B cell (primary cell): Measurements from ENCODE around the gene CDKN2C. TPM values are rescaled to one million over a fixed set of nuclear protein-coding genes. Genes with fewer than 3 reads are reported as not detected.

Experiments
- ATAC-seq: fragments of 200-7000 bp; cut with Tn5 transposase; one replicate; pipeline ENCODE4 v1.10.0; 2021; ENCODE audit warnings: low read depth, mild to moderate bottlenecking, moderate number of reproducible peaks, moderate library complexity
- CTCF ChIA-PET: fragments of 350-600 bp; sonication (Branson Sonifier 250); formaldehyde crosslinking; loops from one replicate; lab custom pipeline; 2021; ENCODE audit warnings: antibody characterized with exemption, inconsistent platforms; lab: Charles Lee
- POLR2A ChIA-PET: fragments of 350-600 bp; sonication (Branson Sonifier 250); formaldehyde crosslinking; loops from one replicate; lab custom pipeline; 2021; ENCODE audit warnings: antibody characterized with exemption; lab: Charles Lee
- DNase-seq: peaks from one replicate; pipeline ENCODE4 v3.0.0; 2013
- H2AFZ ChIP-seq: 2 replicates; pipeline ENCODE4 v1.6.1; 2012; ENCODE audit warnings: mild to moderate bottlenecking, low read depth, low read length; ENCODE audit not compliant: insufficient read depth, poor library complexity, severe bottlenecking
- H3K27ac ChIP-seq, 2 donors: 1 replicate in 1 of 2; 2 replicates in 1 of 2; pipeline ENCODE4 v1.5.1; 2012 to 2013; ENCODE audit warnings: low read length in 2 of 2, mild to moderate bottlenecking in 2 of 2, moderate library complexity in 1 of 2
- H3K27me3 ChIP-seq, 4 experiments: fragments of 200-600 bp in 1 of 4; sonication (generic) in 1 of 4; replicated peaks in 1 of 4; 1 replicate in 2 of 4; 2 replicates in 2 of 4; pipeline versions ENCODE4 v1.6.1 to v1.7.0; 2013 to 2016; ENCODE audit warnings: low read length in 3 of 4, mild to moderate bottlenecking in 2 of 4, mixed read lengths in 1 of 4, moderate library complexity in 1 of 4; ENCODE audit not compliant: insufficient read depth in 4 of 4, control insufficient read depth in 3 of 4; ENCODE audit errors: control extremely low read depth in 1 of 4
- H3K36me3 ChIP-seq, 2 experiments: replicated peaks in 1 of 2; 1 replicate in 1 of 2; 2 replicates in 1 of 2; pipeline versions ENCODE4 v1.6.1 to v1.7.1; 2013; ENCODE audit warnings: low read length in 1 of 2; ENCODE audit not compliant: insufficient read depth in 2 of 2, control insufficient read depth in 1 of 2; ENCODE audit errors: control extremely low read depth in 1 of 2, extremely low read depth in 1 of 2
- H3K4me1 ChIP-seq, 2 donors: fragments of 200-600 bp in 1 of 2; sonication (generic) in 1 of 2; 1 replicate in 1 of 2; 2 replicates in 1 of 2; pipeline versions ENCODE4 v1.5.1 to v1.6.1; 2013 to 2017; ENCODE audit warnings: low read length in 2 of 2; ENCODE audit not compliant: control insufficient read depth in 2 of 2, insufficient read depth in 2 of 2
- H3K4me2 ChIP-seq: replicated peaks from 2 replicates; pipeline ENCODE3; 2012; ENCODE audit warnings: mild to moderate bottlenecking, low read depth, low read length; ENCODE audit not compliant: poor library complexity, severe bottlenecking
- H3K4me3 ChIP-seq, 5 experiments: fragments of 200-600 bp in 1 of 5; sonication (generic) in 1 of 5; 1 replicate in 3 of 5; 2 replicates in 2 of 5; pipeline versions ENCODE4 v1.5.1 to v1.7.0; 2011 to 2016; ENCODE audit warnings: low read length in 4 of 5, mild to moderate bottlenecking in 4 of 5, low read depth in 2 of 5, control low read depth in 1 of 5, moderate library complexity in 1 of 5; ENCODE audit not compliant: insufficient read depth in 1 of 5; ENCODE audit errors: control extremely low read depth in 1 of 5, extremely low read depth in 1 of 5
- H3K79me2 ChIP-seq: fragments of 200-600 bp; sonication (generic); one replicate; pipeline ENCODE4 v1.6.0; 2016; ENCODE audit warnings: low read length; ENCODE audit not compliant: control insufficient read depth, insufficient read depth
- H3K9ac ChIP-seq: fragments of 200-600 bp; sonication (generic); 2 replicates; pipeline ENCODE4 v1.6.1; 2017; ENCODE audit warnings: mild to moderate bottlenecking, low read length, moderate library complexity
- H3K9me3 ChIP-seq, 3 donors: one replicate each; pipeline versions ENCODE4 v1.6.1 to v1.7.1; 2013; ENCODE audit warnings: low read length in 2 of 3; ENCODE audit not compliant: control insufficient read depth in 2 of 3, insufficient read depth in 1 of 3; ENCODE audit errors: control extremely low read depth in 1 of 3
- H4K20me1 ChIP-seq: 2 replicates; pipeline ENCODE4 v1.6.0; 2012; ENCODE audit warnings: mild to moderate bottlenecking, low read length; ENCODE audit not compliant: insufficient read depth, control insufficient read depth, poor library complexity, severe bottlenecking
- H3K27ac Mint-ChIP-seq: one replicate; pipeline ENCODE4 v1.8.0; 2021; ENCODE audit warnings: mixed read lengths
- H3K27me3 Mint-ChIP-seq: one replicate; pipeline ENCODE4 v1.8.0; 2021; ENCODE audit warnings: mixed read lengths
- H3K4me1 Mint-ChIP-seq: one replicate; pipeline ENCODE4 v1.8.0; 2021; ENCODE audit warnings: mixed read lengths
- H3K4me3 Mint-ChIP-seq: one replicate; pipeline ENCODE4 v1.8.0; 2021; ENCODE audit warnings: mixed read lengths
- H3K9me3 Mint-ChIP-seq: one replicate; pipeline ENCODE4 v1.8.0; 2022; ENCODE audit warnings: mixed read lengths; ENCODE audit not compliant: insufficient read depth
- EZH2 ChIP-seq: IDR thresholded peaks from 2 replicates; pipeline ENCODE4 v1.6.1; 2012; ENCODE audit warnings: borderline replicate concordance, low read depth, mild to moderate bottlenecking, moderate library complexity, low read length; ENCODE audit not compliant: insufficient read depth, poor library complexity, severe bottlenecking
- WGBS: methylation state at CpG from one replicate; pipeline ENCODE4 v1.1.5; 2013; ENCODE audit warnings: missing lambda C conversion rate; ENCODE audit not compliant: insufficient coverage; 5-methylcytosine and 5-hydroxymethylcytosine counted together
- intact Hi-C: fragments of 100-400 bp; cut with micrococcal nuclease; formaldehyde crosslinking; loops from one replicate; pipeline ENCODE4 v1.10.0; 2022
- polyA plus RNA-seq: library from polyadenylated mRNA; depleted of rRNA; stranded (reverse); fragments of >200 nt; gene quantifications from 2 replicates; pipeline ENCODE4 v1.2.3, GENCODE V29; 2012
- total RNA-seq, 2 donors: library from RNA; stranded (reverse); fragments of 120-200 nt in 1 of 2; gene quantifications; 1 replicate in 1 of 2; 2 replicates in 1 of 2; pipeline versions ENCODE4 v1.2.3 to v1.2.4, GENCODE V29; 2013 to 2022
- TF ChIP-seq, protein P1 (sequence below): fragments of 200-600 bp; IDR thresholded peaks from one replicate; pipeline ENCODE4 v1.8.0; 2022; ENCODE audit warnings: antibody characterized with exemption, mild to moderate bottlenecking

CDKN2C gene
- total and polyA plus RNA-seq, 2 donors (not counting 1 experiment from before 2014, with no cell fraction given), result 1.5 to 1.7 TPM

GRCh38 chr1:50973875-50974617, 4.0 kb downstream of the CDKN2C start:
- Histone ChIP-seq H3K4me2 (no peak overlapping the region), H3K27ac (no peak overlapping the region), H2AFZ (no peak overlapping the region), H3K79me2 (no peaks in the 10 kb centered on the region), H3K9me3 (no peaks in the 10 kb centered on the region), H3K27me3 (peaks cover 0 to 65% (median 48%) of the 10 kb centered on the region in 4 experiments), H3K4me1 (peaks cover 40 to 44% of the 10 kb centered on the region in 2 donors), H3K9ac (no peak overlapping the region), H4K20me1 (no peaks in the 10 kb centered on the region), H3K36me3 (no peaks in the 10 kb centered on the region), H3K4me3 (no peak overlapping the region)
- POLR2A ChIA-PET, result no interaction called here
- no peak for DNase-seq
- no peak for ATAC-seq
- H3K4me1 Mint-ChIP-seq, result peaks cover 32% of the 10 kb centered on the region
- no peak overlapping the region for H3K27ac Mint-ChIP-seq
- intact Hi-C loops, result no loop called here
- peaks cover 40% of the 10 kb centered on the region for H3K27me3 Mint-ChIP-seq
- TF ChIP-seq, protein P1, sequence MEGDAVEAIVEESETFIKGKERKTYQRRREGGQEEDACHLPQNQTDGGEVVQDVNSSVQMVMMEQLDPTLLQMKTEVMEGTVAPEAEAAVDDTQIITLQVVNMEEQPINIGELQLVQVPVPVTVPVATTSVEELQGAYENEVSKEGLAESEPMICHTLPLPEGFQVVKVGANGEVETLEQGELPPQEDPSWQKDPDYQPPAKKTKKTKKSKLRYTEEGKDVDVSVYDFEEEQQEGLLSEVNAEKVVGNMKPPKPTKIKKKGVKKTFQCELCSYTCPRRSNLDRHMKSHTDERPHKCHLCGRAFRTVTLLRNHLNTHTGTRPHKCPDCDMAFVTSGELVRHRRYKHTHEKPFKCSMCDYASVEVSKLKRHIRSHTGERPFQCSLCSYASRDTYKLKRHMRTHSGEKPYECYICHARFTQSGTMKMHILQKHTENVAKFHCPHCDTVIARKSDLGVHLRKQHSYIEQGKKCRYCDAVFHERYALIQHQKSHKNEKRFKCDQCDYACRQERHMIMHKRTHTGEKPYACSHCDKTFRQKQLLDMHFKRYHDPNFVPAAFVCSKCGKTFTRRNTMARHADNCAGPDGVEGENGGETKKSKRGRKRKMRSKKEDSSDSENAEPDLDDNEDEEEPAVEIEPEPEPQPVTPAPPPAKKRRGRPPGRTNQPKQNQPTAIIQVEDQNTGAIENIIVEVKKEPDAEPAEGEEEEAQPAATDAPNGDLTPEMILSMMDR, result no peak
- no peak for TF ChIP-seq EZH2
- CTCF ChIA-PET, result interaction anchor here (1.3 kb wide), 1 partner anchor 14 kb away, joined by 3 read pairs; the partner anchor contains the start of gene FAF1
- no peak overlapping the region for H3K4me3 Mint-ChIP-seq
- no peaks in the 10 kb centered on the region for H3K9me3 Mint-ChIP-seq
- 97% methylated on average over 11 of the region's 13 CpGs for WGBS

GRCh38 chr1:50974618-50974935, 4.5 kb downstream of the CDKN2C start:
- Histone ChIP-seq H3K9ac (no peak overlapping the region), H3K9me3 (no peaks in the 10 kb centered on the region), H3K4me3 (no peak overlapping the region), H3K27ac (no peak overlapping the region), H3K79me2 (no peaks in the 10 kb centered on the region), H3K4me1 (peaks cover 39 to 45% of the 10 kb centered on the region in 2 donors), H4K20me1 (no peaks in the 10 kb centered on the region), H3K4me2 (no peak overlapping the region), H2AFZ (no peak overlapping the region), H3K36me3 (no peaks in the 10 kb centered on the region), H3K27me3 (peaks cover 0 to 67% (median 48%) of the 10 kb centered on the region in 4 experiments)
- H3K27ac Mint-ChIP-seq, result no peak overlapping the region
- no CpG with 5 or more reads among the region's 1 CpG for WGBS
- ChIA-PET CTCF (interaction anchor here (1.3 kb wide), 1 partner anchor 14 kb away, joined by 3 read pairs; the partner anchor contains the start of gene FAF1), POLR2A (no interaction called here)
- H3K9me3 Mint-ChIP-seq, result no peaks in the 10 kb centered on the region
- no peak overlapping the region for H3K4me3 Mint-ChIP-seq
- no peak for DNase-seq
- peaks cover 40% of the 10 kb centered on the region for H3K27me3 Mint-ChIP-seq
- no peak for TF ChIP-seq EZH2
- TF ChIP-seq, protein P1, result no peak
- ATAC-seq, result no peak
- H3K4me1 Mint-ChIP-seq, result peaks cover 33% of the 10 kb centered on the region
- intact Hi-C loops, result no loop called here
